Endothelial cell of umbilical vein (primary cell): ENCODE measurements around the gene EED. TPM values are rescaled to one million over a fixed set of nuclear protein-coding genes. Genes with fewer than 3 reads are reported as not detected.

ENCODE experiments used
- BruUV-seq: library from RNA; stranded (reverse); fragments of 400-500 nt; replicated peaks from 2 replicates; lab custom pipeline; 2021; lab: Mats Ljungman, UMichigan
- CTCF ChIA-PET: fragments of 300-600, 350-600 bp; sonication (Branson Sonifier 250); formaldehyde crosslinking; loops from one replicate; lab custom pipeline; 2021; ENCODE audit warnings: antibody characterized with exemption, inconsistent platforms; lab: Charles Lee
- POLR2A ChIA-PET: fragments of 300-600, 350-600 bp; sonication (Branson Sonifier 250); formaldehyde crosslinking; loops from one replicate; lab custom pipeline; 2021; ENCODE audit warnings: antibody characterized with exemption, inconsistent platforms; lab: Charles Lee
- DNase-seq: peaks from one replicate; pipeline ENCODE4 v3.0.0-alpha.2; 2011; ENCODE audit warnings: low read depth, low spot score
- FAIRE-seq: peaks from 2 replicates; lab custom pipeline; 2011; peaks lifted over from hg19 to GRCh38; lab: Jason Lieb, UNC
- H2AFZ ChIP-seq: 2 replicates; pipeline ENCODE4 v1.6.0; 2012; ENCODE audit warnings: low read depth, low read length, control low read depth, inconsistent platforms
- H3K27ac ChIP-seq: 2 replicates; pipeline ENCODE4 v1.5.1; 2011; ENCODE audit warnings: low read depth, mild to moderate bottlenecking, control low read depth, low read length, moderate library complexity; ENCODE audit not compliant: insufficient read depth
- H3K27me3 ChIP-seq, 2 experiments: 2 replicates each; pipeline versions ENCODE4 v1.6.0 to v1.6.1; 2011; ENCODE audit warnings: low read length in 2 of 2, mixed read lengths in 1 of 2; ENCODE audit not compliant: control insufficient read depth in 2 of 2, insufficient read depth in 2 of 2
- H3K36me3 ChIP-seq, 2 experiments: 2 replicates in 1 of 2; 3 replicates in 1 of 2; pipeline ENCODE4 v1.5.1; 2011; ENCODE audit warnings: low read length in 2 of 2, mild to moderate bottlenecking in 1 of 2, moderate library complexity in 1 of 2; ENCODE audit not compliant: control insufficient read depth in 2 of 2, insufficient read depth in 2 of 2; ENCODE audit errors: extremely low read depth in 1 of 2
- H3K4me1 ChIP-seq: 3 replicates; pipeline ENCODE4 v1.5.1; 2011; ENCODE audit warnings: mild to moderate bottlenecking, low read length; ENCODE audit not compliant: control insufficient read depth, insufficient read depth; ENCODE audit errors: extremely low read depth
- H3K4me2 ChIP-seq: 2 replicates; pipeline ENCODE4 v1.6.1; 2011; ENCODE audit warnings: low read length, control low read depth, mixed read lengths; ENCODE audit not compliant: insufficient read depth
- H3K4me3 ChIP-seq, 3 experiments: fragments of 200-600 bp in 1 of 3; sonication (generic), shearing (Covaris generic) in 1 of 3; replicated peaks in 1 of 3; 2 replicates each; pipeline ENCODE4 v1.5.1; 2011 to 2016; ENCODE audit warnings: control low read depth in 3 of 3, low read length in 3 of 3, mild to moderate bottlenecking in 2 of 3, inconsistent platforms in 1 of 3, low read depth in 1 of 3, moderate library complexity in 1 of 3; ENCODE audit not compliant: insufficient read depth in 1 of 3
- H3K79me2 ChIP-seq: 2 replicates; pipeline ENCODE4 v1.6.0; 2012; ENCODE audit warnings: low read length, inconsistent platforms; ENCODE audit not compliant: control insufficient read depth, insufficient read depth
- H3K9ac ChIP-seq: replicated peaks from 2 replicates; pipeline ENCODE3; 2011; ENCODE audit warnings: low read length, control low read depth; ENCODE audit not compliant: insufficient read depth; ENCODE audit errors: extremely low read depth
- H3K9me1 ChIP-seq: replicated peaks from 3 replicates; pipeline ENCODE4 v1.6.0; 2011; ENCODE audit warnings: mild to moderate bottlenecking, low read length; ENCODE audit not compliant: control insufficient read depth, insufficient read depth; ENCODE audit errors: extremely low read depth
- H3K9me3 ChIP-seq: replicated peaks from 2 replicates; pipeline ENCODE4 v1.5.1; 2012; ENCODE audit warnings: low read length, inconsistent platforms; ENCODE audit not compliant: control insufficient read depth, insufficient read depth
- H4K20me1 ChIP-seq: replicated peaks from 2 replicates; pipeline ENCODE3; 2011; ENCODE audit warnings: mild to moderate bottlenecking, low read length; ENCODE audit not compliant: control insufficient read depth, insufficient read depth; ENCODE audit errors: extremely low read depth
- EZH2 ChIP-seq: IDR thresholded peaks from 2 replicates; pipeline ENCODE4 v1.6.1; 2012; ENCODE audit warnings: borderline replicate concordance, low read depth, mild to moderate bottlenecking, moderate library complexity, low read length, inconsistent platforms; ENCODE audit not compliant: severe bottlenecking
- FOS ChIP-seq: IDR thresholded peaks from 2 replicates; pipeline ENCODE4 v1.6.1; 2011; ENCODE audit warnings: mild to moderate bottlenecking, low read length, moderate library complexity, borderline replicate concordance; ENCODE audit not compliant: insufficient read depth
- GATA2 ChIP-seq: IDR thresholded peaks from 2 replicates; pipeline ENCODE4 v1.7.0; 2011; ENCODE audit warnings: low read depth, mild to moderate bottlenecking, moderate library complexity, mixed read lengths, low read length; ENCODE audit not compliant: insufficient read length, insufficient read depth
- JUN ChIP-seq: IDR thresholded peaks from 2 replicates; pipeline ENCODE4 v1.6.1; 2011; ENCODE audit warnings: borderline replicate concordance, low read depth; ENCODE audit not compliant: insufficient read length, insufficient read depth
- MYC ChIP-seq: IDR thresholded peaks from one replicate; pipeline ENCODE4 v1.6.1; 2011; ENCODE audit warnings: mild to moderate bottlenecking, low read depth, low read length
- POLR2A ChIP-seq: IDR thresholded peaks from 2 replicates; pipeline ENCODE4 v1.6.1; 2012; ENCODE audit warnings: low read depth, mild to moderate bottlenecking, control low read depth, low read length
- POLR2AphosphoS5 ChIP-seq: IDR thresholded peaks from 2 replicates; pipeline ENCODE4 v1.6.1; 2012; ENCODE audit warnings: low read depth, mild to moderate bottlenecking, control low read depth, low read length, moderate library complexity; ENCODE audit not compliant: insufficient read depth
- dilution Hi-C: fragments of 300-500 bp; cut with MboI; formaldehyde crosslinking; loops from one replicate; pipeline ENCODE4 v1.15.0; 2019; ENCODE audit warnings: low sequenced_read_pairs; ENCODE audit not compliant: extremely low pct_ligation_motif_present
- intact Hi-C: fragments of 100-400 bp; cut with micrococcal nuclease; formaldehyde crosslinking; loops from one replicate; pipeline ENCODE4 v1.10.0; 2022
- polyA plus RNA-seq, 4 experiments: library from polyadenylated mRNA; depleted of rRNA in 3 of 4; stranded (reverse) in 3 of 4; unstranded in 1 of 4; fragments of >200 nt; gene quantifications; 2 replicates each; pipeline versions ENCODE4 v1.2.1 to v1.2.3, GENCODE V29; 2011 to 2012; ENCODE audit warnings: missing spikeins in 1 of 4
- total RNA-seq: library from RNA; stranded (reverse); gene quantifications from 2 replicates; pipeline ENCODE4 v1.2.3, GENCODE V29; 2021
- TF ChIP-seq, protein P1 (sequence below): IDR thresholded peaks from 2 replicates; pipeline ENCODE4 v1.6.1; 2011; ENCODE audit not compliant: insufficient read depth, insufficient read length
- TF ChIP-seq, protein P2 (sequence below), 2 donors: IDR thresholded peaks; 1 replicate in 1 of 2; 2 replicates in 1 of 2; pipeline ENCODE4 v1.5.1; 2011; ENCODE audit warnings: low read length in 2 of 2, mild to moderate bottlenecking in 2 of 2, moderate library complexity in 2 of 2, control low read depth in 1 of 2, inconsistent platforms in 1 of 2, low read depth in 1 of 2; ENCODE audit not compliant: insufficient read depth in 1 of 2; ENCODE audit errors: extremely low read depth in 1 of 2

EED gene
- total and polyA plus RNA-seq, 2 donors (not counting 3 experiments of a cell fraction or from before 2014, with no cell fraction given), result 9.4 to 21.8 TPM

DNA sequence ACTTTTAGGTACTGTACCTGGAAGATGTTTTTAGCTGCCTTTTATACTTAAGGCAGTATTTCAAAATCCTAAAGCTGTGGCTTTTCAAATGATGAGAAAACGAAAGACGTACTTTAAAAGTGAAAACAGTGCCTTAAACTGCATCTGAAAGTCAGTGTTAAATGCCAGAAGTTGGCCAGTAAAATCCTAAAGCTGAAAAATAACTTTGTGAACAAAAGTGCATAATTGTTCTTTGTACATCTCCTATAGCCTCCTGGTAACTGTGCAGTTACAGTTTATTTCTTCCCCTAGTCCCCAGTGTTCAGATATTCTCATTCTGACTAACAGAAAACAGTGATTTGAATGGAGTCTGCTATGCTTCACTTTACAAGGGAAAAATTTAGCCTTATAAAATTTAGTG lies 6.8 kb downstream of the EED start:
- FAIRE-seq (no peak), DNase-seq (no peak)
- Histone ChIP-seq H2AFZ (no peak overlapping the region), H3K79me2 (peaks cover 67% of the 10 kb centered on the region), H3K27ac (no peak overlapping the region), H3K36me3 (no peaks in the 10 kb centered on the region), H3K27me3 (no peaks in the 10 kb centered on the region), H3K9me3 (no peaks in the 10 kb centered on the region), H4K20me1 (peaks cover 2% of the 10 kb centered on the region), H3K9me1 (no peaks in the 10 kb centered on the region), H3K4me2 (no peak overlapping the region), H3K4me1 (peaks cover 5% of the 10 kb centered on the region), H3K9ac (no peak overlapping the region), H3K4me3 (no peak overlapping the region)
- dilution Hi-C loops (no loop called here), intact Hi-C loops (no loop called here)
- no TSS peak for BruUV-seq
- ChIA-PET CTCF (interaction anchor here (1.0 to 1.1 kb wide), 2 partner anchors 209 to 283 kb away, joined by 3 read pairs; no protein-coding TSS in a partner anchor), POLR2A (no interaction called here)
- TF ChIP-seq EZH2 (no peak), GATA2 (no peak), FOS (no peak)
- TF ChIP-seq, protein P1, sequence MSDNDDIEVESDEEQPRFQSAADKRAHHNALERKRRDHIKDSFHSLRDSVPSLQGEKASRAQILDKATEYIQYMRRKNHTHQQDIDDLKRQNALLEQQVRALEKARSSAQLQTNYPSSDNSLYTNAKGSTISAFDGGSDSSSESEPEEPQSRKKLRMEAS, result no peak

DNA sequence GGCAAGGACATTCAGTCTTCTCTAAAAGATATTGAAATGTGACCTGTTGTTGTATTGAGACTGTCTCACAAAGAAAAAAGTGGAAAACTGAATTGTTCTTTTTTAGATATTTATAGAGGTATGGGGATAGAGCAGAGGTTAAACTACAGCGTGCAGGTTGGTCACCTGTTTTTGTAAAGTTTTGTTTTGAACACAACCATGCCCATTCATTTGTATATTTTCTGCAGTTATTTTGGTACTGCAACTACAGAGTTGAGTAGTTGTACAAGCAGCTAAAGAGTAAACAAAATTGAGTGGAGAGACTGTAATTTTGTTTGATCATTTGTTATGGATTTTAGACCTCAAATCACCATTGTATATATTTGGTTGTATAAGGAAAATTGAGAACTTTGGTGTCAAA lies 11.3 kb downstream of the EED start:
- dilution Hi-C loops (no loop called here), intact Hi-C loops (no loop called here)
- DNase-seq (no peak), FAIRE-seq (no peak)
- no peak overlapping the region for H3K4me2 ChIP-seq
- H3K27me3 ChIP-seq, result no peaks in the 10 kb centered on the region
- H4K20me1 ChIP-seq, result no peaks in the 10 kb centered on the region
- no peaks in the 10 kb centered on the region for H3K4me1 ChIP-seq
- peaks cover 27% of the 10 kb centered on the region for H3K79me2 ChIP-seq
- H3K9me3 ChIP-seq, result no peaks in the 10 kb centered on the region
- H3K4me3 ChIP-seq, result no peak overlapping the region
- peaks cover 0 to 4% of the 10 kb centered on the region in 2 experiments for H3K36me3 ChIP-seq
- H3K9ac ChIP-seq, result no peak overlapping the region
- TF ChIP-seq MYC (no peak), GATA2 (no peak), JUN (no peak), POLR2A (no peak), POLR2AphosphoS5 (no peak), EZH2 (no peak), FOS (no peak)
- TF ChIP-seq, protein P1, result no peak
- TF ChIP-seq, protein P2, sequence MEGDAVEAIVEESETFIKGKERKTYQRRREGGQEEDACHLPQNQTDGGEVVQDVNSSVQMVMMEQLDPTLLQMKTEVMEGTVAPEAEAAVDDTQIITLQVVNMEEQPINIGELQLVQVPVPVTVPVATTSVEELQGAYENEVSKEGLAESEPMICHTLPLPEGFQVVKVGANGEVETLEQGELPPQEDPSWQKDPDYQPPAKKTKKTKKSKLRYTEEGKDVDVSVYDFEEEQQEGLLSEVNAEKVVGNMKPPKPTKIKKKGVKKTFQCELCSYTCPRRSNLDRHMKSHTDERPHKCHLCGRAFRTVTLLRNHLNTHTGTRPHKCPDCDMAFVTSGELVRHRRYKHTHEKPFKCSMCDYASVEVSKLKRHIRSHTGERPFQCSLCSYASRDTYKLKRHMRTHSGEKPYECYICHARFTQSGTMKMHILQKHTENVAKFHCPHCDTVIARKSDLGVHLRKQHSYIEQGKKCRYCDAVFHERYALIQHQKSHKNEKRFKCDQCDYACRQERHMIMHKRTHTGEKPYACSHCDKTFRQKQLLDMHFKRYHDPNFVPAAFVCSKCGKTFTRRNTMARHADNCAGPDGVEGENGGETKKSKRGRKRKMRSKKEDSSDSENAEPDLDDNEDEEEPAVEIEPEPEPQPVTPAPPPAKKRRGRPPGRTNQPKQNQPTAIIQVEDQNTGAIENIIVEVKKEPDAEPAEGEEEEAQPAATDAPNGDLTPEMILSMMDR (IDR thresholded peaks at IDR 0.05; ENCODE audit: extremely low read depth in 1 of 2, insufficient read depth in 1 of 2, low read depth in 1 of 2, low read length in 2 of 2), result no peak
- ChIA-PET CTCF (no interaction called here), POLR2A (no interaction called here)
- H3K27ac ChIP-seq, result no peak overlapping the region
- H2AFZ ChIP-seq, result no peak overlapping the region
- no peaks in the 10 kb centered on the region for H3K9me1 ChIP-seq
- no TSS peak for BruUV-seq
